HG02798 (cell line): Measurements from ENCODE around the gene LCN6.
A peak's percentile ranks its signal among the peaks of the same experiment; 100 is the strongest.
"Not testable (repeated sequence)": the region's sequence is repeated elsewhere in the genome, so short reads cannot be mapped to it uniquely, and the experiment has no call there.

Experiments
- ATAC-seq: cut with Tn5 transposase; IDR thresholded peaks from one replicate; pipeline ENCODE4 v1.9.1; 2021; ENCODE audit warnings: mild to moderate bottlenecking; ENCODE audit not compliant: unreplicated experiment, poor library complexity

LCN6 gene

GRCh38 chr9:136784249-136784996 lies 36.1 kb upstream of the LCN6 start:
- ATAC-seq = no peak

- no peak for ATAC-seq
Measured at GRCh38 chr9:136782452-136782851, 34.1 kb upstream of the LCN6 start.

GRCh38 chr9:136779808-136780207 lies 31.5 kb upstream of the LCN6 start:
- no peak for ATAC-seq

GRCh38 chr9:136777359-136777758 lies 29.0 kb upstream of the LCN6 start:
- ATAC-seq = no peak

- no peak for ATAC-seq
Measured at GRCh38 chr9:136776947-136777346, 28.6 kb upstream of the LCN6 start.

- ATAC-seq = no peak
Measured at GRCh38 chr9:136775191-136775590, 26.9 kb upstream of the LCN6 start.

- ATAC-seq = no peak
Measured at GRCh38 chr9:136774416-136775045, 26.2 kb upstream of the LCN6 start.

GRCh38 chr9:136773386-136774044 lies 25.2 kb upstream of the LCN6 start:
- no peak for ATAC-seq

- ATAC-seq = no peak
Measured at GRCh38 chr9:136771907-136772415, 23.6 kb upstream of the LCN6 start.

- ATAC-seq = no peak
Measured at GRCh38 chr9:136769710-136770191, 21.4 kb upstream of the LCN6 start.

- not testable (repeated sequence) for ATAC-seq
Measured at GRCh38 chr9:136766410-136767120, 18.2 kb upstream of the LCN6 start.

- ATAC-seq = peak; percentile 65
Measured at GRCh38 chr9:136765745-136766409, 17.6 kb upstream of the LCN6 start.

- ATAC-seq = no peak
Measured at GRCh38 chr9:136765041-136765440, 16.7 kb upstream of the LCN6 start.

- no peak for ATAC-seq
Measured at GRCh38 chr9:136764301-136764891, 16.1 kb upstream of the LCN6 start, which contains the start of gene LCN15. Gene LCN15 (minus strand): TSS chr9:136764518. CDS start chr9:136764488, 30 bp downstream.

GRCh38 chr9:136763649-136764035 lies 15.3 kb upstream of the LCN6 start:
- ATAC-seq = no peak

- ATAC-seq = no peak
Measured at GRCh38 chr9:136762915-136763648, 14.8 kb upstream of the LCN6 start.

- no peak for ATAC-seq
Measured at GRCh38 chr9:136762221-136762691, 13.9 kb upstream of the LCN6 start.

- ATAC-seq = no peak
Measured at GRCh38 chr9:136761545-136761981, 13.2 kb upstream of the LCN6 start.
